Measurements from ENCODE around the gene RALB.

GRCh38 chr2:120289221-120289906 lies 36.7 kb downstream of the RALB start:
- TF ChIP-seq POLR2AphosphoS5 (IDR thresholded peaks at IDR 0.05; ENCODE audit: borderline replicate concordance, low read depth, low read length) (no peak), EZH2 (IDR thresholded peaks at IDR 0.05) (no peak)

All from SK-N-MC (cell line).